NCI-H187 (cell line): ENCODE data around the gene SORD.
"Not testable (repeated sequence)": the region's sequence is repeated elsewhere in the genome, so short reads cannot be mapped to it uniquely, and the experiment has no call there.

Experiments used
- DNase-seq, 2 experiments: peaks; one replicate each; lab custom pipeline; 2025; lab: John Stamatoyannopoulos, UW

SORD gene

DNA sequence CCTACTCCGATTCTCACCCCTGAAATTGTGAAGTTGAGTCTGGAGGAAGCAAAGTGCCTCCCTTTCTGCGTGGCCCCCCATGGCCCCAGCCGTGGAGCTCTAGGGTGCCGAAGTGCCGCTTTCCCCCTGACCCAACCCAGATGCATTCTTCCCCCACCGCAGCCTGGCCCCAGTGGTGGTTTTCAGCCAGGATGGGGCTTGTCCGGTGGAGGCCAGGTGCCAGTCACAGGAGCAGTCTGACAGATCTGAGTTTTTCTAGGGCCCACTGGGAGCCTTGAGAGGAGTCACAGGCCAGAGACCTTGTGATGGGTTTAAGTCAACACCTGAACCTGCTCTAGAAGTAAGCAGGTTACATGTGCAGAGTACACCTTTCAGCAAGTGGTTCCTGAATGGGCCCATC is 39.3 kb downstream of the SORD start:
- DNase-seq = not testable (repeated sequence)

DNA sequence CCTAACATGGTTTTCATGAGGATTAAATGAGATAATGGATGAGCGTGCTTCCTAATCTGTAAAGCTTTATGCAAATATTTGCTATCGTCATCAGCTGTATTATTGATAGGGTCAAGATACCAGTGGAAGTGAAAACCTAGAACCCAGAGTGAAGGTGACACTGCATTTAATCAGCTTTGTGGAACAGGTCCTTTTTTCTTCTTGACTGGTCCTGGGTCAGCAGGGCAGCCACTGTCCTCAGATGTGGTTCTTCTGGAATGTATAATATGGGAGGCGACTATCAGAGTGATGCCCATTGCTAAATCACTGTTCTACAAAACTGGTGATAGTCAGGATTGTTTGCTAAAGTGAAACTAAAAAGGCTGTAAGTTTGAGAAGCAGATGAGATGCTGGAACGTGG is 41.4 kb downstream of the SORD start:
- no peak for DNase-seq

DNA sequence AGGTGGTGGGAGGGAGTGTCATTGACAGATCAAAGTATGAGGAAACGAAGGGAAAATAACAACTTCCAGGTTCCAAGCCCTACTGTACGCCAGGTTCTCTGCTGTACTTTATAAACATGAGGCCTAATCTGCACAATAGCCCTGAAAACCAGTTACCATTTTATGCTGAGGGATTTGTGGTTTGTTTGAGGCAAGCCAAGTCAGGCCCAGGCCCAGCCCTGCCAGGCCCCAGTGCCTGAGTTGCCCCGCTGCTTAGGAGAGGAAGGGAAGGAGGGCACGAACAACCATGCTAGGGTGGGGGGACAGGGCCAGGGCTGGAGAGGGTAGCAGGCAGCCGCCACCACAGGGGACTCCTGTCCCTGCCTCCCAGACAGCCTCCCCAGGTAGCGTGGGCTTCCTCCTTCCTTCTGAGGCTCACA is 47.0 kb downstream of the SORD start:
- not testable (repeated sequence) for DNase-seq

DNA sequence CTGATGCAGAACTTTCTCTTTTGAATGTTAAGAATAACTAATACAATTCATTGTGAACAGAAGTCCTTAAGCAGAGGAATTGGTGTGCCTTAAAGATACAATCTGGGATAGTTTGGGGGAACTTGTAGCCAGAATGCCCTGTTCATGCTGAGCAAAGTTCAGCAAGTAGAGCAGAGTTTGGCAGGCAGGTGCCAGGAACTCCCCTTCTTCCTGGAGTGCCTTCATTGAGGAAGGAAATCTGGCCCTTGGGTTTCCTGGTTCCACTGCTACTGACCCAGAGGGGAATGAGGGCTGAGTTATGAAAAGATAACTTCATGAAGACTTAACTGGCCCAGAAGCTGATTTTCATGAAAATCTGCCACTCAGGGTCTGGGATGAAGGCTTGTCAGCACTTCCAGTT is 50.6 kb downstream of the SORD start:
- not testable (repeated sequence) for DNase-seq

DNA sequence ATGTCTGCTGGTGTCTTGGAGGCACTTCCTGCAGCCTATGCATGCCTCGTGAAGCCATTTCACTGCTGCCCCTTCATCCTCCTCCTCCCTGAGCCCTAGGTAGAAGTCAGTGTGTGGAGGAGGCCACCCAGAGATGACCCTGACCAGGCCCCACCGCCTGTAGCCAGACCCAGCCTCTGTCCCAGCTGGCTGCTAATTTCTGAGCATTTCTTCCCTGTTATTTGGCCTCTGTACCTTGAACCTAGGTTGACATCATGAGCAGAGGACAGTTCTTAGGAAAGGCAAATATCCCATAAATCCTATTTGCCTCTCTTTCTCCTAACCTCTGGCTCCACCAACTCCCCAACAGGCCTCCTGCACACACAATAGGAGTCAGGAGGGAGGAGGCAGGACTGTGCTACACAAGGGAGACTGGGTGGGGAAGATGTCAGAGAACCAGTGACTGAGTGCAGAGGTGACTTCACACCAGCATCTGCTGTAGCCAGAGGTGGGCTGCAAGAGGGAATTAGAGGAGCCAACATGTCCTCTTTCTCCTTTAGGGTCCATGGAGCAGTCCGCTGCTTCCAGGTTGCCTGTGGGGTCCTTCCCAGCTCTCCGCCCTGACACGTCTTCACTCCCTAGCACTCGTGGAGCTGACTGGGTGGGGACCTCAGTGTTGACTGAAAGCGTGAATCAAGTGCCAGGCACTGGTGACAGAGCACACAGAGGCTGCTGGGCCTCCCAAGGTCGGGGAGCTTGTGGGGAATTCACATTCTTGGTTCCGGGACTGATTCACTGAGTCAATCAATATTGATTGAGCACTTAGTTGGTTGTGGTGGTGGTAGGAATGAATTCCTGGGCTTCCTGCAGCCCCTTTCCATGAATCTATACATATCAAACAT is 52.7 kb downstream of the SORD start:
- DNase-seq = not testable (repeated sequence)

DNA sequence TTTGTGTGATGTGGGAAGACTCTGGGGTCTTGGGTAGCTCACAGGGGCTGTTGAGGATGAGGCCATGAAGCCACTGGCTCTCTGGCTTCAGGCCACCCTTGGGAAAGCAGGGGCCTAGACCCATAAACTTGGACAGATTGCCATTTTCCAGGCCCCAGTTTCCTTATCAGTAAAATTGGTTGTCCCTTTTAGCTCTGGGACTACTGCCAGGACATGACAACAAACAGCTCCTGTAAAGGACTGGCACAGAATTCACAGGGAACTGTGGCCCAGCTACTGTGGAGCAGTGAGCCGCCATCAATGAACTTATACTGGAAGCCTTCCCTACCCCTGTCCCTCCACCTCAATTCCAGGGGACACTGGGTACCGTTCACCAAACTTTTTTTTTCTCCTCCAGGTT is 54.4 kb downstream of the SORD start:
- DNase-seq = not testable (repeated sequence)

DNA sequence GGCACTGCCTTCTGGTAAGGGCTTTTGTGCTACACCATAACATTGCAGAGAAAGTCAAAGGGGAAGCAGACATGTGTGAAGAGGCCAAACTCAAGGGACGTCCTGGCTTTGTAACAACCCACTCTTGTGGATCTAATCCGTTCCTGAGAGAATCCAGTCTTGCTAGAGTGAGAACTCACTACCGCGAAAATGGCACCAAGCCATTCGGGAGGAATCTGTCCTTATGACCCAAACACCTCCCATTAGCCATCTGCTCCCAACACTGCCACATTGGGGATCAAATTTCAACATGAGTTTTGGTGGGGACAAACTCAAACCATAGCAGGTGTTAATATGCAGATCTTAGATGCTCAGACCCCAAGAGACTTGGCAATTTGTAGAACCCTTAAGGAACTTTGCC is 56.2 kb downstream of the SORD start:
- DNase-seq = not testable (repeated sequence)

DNA sequence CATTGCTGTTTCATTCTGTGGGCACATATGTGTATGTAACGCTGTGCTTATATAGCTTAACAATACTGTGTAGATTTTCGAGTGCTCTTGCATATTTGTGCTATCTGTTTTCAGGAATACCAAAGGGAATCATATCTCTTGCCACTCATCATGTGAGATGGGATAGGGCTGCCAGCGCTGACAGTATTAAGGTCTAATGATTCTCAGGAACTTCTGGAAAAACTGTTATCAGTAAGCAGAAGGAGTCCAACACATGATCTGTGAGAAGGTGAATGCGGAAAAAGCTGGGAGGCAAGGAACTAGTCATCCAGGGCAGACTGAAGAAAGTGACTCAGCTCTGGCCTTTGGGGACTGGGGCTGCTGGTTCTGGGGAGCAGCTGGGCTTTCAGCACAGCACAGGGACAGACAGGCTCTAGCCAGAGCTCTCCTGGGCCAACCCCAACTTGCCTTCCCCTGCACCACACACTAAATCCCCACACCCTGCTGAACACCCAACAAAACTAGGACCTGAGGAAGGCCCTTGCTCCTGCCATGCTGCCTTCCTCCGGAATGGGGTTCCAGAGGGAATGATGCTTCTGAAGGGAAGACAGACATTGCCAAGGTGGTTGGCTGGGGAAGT is 56.7 kb downstream of the SORD start:
- not testable (repeated sequence) for DNase-seq

DNA sequence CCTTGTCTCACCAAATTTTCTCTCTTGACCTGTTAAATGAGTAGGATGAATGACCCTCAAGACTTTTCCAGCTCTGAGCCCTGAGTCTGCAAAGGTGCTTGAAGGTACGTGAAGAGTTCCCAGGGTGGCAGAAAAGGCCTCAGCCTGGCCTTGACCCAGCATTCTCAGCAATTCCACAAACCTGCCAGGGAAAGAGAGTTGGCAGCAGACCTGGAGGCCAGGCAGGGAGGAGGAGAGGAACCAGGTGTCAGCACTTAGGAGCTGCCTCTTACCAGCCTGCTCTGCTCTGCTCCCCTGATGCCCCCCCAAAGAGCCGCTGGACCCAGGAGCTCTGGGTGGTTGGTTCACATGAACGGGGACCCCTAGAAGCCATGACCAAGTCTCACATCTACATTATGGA is 57.6 kb downstream of the SORD start:
- DNase-seq = not testable (repeated sequence)

DNA sequence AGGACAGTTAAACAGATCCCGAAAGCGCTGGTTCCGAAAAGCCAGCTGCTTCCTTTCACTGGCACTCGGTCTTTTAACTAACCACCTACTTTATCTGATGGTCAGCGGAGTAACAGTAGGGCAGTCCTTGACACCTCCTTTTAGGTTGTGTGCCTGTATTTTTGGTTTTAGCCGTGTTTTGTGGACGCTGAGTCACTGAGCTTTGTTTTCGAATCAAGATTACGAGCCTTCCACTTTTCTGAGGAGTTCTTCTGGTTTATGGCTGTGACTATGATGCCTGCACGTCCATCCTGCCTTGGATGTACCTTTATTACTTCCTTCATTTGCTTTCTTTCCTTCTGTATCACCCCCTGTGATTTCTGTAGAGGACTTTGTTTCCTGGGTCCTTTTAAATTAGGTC is 59.4 kb downstream of the SORD start:
- DNase-seq = not testable (repeated sequence)

DNA sequence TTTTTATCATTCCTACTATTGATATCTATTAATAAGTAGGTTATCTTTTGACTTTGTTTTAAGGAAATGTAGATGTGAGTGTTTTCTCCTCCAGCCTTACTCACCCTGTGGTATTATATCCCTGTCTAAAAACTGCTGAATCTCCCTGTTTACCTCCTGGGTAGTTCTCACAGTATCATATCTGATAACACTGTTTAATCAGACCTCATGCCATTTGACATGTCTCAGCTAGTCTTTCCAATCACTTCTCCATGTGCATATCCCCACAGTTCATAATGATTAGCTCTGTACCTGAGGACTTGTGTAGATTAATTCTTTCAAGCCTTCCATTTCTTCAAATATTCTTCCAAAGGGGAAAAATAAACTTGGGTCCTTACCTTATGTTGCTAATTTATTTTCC is 60.2 kb downstream of the SORD start:
- no peak for DNase-seq

DNA sequence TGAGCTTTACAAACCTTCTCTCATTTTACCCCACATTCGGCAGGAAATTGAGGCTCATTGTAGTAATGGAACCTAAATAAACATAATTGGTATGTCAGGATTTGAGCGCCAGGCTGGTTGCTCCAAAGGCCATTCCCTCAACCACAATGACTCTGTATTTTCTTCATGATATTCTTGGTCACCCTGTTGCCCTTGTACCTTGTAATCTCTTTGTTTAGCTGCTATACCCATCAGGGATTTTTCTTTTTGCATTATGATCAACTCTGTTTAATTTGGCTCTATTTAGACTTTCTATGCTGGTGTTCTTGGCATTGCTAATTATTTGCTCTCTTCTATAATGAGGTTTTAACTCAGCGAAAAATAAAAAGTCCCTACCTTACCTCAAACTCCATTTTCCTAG is 61.2 kb downstream of the SORD start:
- no peak for DNase-seq

DNA sequence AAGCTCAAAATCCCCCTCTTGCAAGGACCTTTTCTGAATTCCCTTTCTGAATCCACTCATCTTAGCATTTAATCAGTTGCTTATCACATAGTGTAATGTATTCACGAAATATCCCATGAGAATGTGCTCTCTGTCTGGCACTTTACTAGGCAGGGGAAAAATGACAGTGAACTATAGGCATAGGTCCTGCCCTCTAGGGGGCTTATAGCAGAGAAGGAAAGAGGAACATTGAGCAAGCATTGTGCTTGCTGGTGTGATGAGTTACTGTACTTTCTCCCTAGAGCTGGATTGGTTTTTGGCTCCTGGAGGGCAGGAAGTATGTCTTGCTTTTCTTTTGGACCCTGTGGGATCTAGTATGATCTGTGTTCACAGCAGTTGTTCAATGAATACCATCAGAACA is 64.5 kb downstream of the SORD start:
- no peak for DNase-seq

DNA sequence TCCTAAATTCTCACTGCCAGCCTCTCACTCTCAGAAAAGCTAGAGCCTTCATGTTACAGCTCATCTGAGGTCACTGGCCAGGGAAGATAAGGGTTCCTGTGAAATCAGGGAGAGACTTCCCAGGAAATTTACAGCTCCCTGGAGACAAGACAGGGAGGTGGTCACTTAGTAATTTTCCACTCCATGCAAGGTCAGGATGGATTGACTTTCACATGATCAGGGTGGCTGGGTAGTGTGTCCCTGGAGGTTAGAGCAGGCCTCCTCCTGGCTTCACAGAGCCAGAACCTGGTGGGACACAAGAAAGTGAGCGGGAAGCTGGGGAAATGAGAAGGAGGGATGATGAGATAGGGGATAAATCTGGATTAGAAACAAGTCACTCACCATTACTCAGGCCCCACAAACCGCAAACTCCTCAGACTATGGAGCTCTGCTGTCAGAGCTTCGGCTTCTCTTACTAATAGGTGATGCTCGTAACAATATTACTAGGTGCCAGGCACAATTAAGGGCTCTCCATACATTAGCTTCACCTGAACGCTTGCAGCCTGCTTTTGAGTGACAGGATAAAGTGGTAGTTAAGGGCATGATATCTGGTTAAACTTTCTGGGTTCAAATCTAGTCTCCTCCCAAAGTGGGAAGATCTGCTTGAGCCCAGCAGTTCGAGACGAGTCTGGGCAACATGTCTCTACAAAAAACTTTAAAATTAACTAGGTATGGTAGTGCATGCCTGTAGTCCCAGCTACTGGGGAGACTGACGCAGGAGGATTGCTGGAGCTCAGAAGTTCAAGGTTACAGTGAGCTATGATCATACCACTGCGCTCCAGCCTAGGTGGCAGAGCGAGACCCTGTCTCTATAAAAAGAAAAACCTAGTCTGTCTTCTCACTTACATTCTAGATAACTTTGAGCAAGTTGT is 66.1 kb downstream of the SORD start:
- no peak for DNase-seq

DNA sequence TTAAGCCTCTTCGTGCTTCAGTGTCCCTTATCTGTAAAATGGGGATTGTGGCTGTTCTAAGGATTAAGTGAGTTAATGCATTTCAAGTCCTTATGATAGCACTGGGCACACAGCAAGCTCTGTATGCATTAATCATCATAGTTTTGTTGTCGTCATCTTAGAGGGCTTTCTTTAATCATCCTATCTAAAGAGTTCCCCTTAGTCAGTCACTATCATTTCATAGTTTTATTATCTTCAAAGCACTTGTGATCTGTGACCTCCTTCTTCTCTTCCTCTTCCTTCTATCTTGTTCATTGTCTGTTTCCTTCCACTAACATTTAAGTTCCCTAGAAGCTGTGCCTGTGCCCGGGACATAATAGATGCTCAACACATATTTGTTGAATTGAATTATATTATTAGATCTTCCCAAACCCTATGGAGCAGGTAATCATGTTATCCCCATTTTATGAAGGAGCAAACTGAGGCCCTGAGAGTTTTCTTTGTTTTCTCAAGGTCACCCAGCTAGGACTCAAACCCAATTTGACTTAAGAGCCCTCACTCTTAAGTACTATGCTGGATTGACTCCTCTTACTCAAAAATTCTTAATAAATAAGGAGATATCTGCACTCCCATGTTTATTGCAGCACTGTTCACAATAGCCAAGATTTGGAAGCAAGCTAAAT is 66.8 kb downstream of the SORD start:
- no peak for DNase-seq

DNA sequence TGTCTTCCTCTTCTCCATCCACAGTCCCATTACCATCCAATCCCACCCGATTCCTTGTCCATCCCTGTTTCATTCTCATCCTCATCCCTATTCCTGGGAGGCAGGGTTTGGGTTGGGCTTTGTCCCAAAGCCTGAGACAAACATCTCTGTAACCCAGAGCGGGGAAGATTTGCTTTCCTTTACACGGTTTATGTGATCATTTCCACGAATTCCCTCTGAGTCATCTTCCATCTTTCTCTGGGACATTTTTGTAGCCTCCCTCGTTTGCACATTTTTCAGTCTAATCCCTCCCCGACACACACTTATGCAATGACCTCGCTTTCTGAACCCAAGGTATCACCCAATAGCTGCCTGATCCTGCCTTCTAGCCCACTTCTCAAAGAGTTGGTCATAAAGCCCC is 68.2 kb downstream of the SORD start:
- no peak for DNase-seq

DNA sequence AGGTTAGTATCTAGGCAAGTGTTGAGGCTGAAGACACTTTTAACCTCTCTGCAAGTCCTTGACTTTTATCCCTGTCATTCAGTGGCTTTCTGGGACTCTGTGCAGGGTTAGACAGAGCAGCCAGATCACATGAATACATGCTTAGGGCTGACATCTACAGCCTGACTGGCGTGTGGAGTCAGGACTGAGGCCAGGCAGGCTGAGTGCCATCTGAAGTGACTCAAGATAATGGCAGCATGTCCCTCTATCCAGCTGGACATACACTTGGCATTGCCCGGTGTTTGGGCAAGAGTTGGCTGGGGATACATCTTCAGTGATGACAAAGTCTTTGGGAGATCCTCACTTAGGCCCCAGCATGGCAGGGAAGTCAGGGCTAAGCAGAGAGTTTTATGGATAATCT is 68.6 kb downstream of the SORD start:
- no peak for DNase-seq

DNA sequence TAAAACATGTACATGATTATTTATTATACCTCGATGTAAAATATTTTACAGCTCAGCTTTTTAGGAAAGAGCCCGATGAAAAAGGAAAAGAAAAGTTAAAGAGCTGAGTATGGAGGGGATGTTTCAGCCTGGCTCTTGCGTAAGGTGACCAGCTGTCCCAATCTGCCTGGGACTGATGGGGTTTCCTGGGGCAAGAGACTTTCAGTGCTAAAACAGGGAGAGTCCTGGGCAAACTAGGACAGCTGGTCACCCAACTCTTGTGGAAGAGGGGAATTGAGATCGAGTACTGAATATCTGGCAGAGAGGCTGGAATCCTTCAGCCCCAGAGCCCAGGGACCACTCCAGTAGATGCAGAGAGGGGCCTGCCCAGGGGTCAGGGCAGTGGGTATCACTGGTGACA is 70.0 kb downstream of the SORD start:
- no peak for DNase-seq

DNA sequence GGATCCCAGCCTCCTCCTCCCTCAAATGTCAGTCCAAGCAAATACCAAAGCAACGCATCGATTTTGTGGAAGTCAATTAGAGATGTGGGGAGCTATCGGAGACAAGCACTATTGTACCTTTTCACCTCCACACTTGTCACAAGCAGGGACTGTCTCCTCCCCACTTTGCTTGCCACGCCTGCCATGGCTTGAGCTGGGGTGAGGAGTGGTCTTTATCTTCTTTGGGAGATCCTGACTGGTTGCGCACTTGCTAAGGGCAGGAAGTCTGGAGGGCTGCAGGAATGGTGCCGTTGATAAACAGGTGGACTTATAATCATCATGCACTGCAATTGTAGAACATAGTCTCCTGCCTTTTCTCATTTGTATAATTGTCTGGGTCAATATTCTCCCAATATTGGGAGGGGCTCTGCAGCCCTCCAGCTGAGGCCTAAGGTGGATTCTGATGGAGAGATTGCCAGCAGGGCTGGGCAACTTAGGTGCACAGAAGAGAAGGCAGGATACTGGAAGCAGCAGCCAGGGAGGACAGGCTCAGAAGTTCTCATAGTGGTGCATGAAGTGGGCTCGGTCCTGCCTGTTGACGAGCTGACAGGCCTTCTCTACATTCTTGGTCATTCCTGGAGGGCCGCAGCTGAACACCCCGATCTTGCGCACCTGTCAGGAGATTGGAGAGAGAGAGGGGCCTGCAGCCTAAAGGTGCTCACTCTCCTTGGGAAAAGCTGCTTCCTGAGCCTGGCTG is 70.8 kb downstream of the SORD start:
- no peak for DNase-seq

DNA sequence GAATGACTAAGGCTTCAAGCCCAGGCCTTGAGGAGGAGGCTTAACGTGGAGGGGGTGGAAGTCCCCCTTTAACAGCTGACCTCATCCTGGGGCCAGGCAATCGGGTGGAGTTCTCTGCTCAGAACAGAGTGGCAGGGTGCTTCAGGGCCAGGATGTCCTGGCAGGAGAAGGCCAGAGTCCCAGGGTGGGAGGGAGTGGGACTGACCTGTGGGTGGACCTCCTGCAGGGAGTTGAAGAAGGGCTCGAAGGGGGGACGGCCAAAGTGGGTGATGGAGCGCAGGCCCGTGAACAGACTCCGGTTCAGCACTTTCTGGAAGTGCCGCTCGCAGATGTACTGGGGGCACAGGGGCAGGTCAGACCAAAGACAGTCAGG is 71.3 kb downstream of the SORD start:
- no peak for DNase-seq

DNA sequence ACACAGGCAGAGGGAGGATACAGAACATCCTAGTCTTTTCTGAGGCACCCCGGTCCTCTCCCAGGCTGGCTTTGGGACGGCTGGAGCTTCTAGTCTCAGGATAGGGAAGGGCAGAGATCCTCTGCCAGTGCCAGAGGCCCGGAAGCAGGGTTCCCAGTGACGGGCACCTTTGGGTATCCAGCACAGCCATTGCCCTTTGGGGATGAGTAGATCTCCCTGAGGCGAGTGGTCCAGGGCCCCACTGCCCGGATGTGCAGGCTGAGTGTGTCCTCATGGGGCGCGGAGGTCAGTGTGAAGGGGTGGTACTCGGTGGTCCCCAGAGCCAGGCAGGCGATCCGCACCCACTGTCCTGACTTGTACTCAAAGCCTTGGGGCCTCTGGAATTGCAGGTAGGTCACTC is 72.7 kb downstream of the SORD start:
- no peak for DNase-seq
